ENCODE measurements around the gene DNAH14.

DNA sequence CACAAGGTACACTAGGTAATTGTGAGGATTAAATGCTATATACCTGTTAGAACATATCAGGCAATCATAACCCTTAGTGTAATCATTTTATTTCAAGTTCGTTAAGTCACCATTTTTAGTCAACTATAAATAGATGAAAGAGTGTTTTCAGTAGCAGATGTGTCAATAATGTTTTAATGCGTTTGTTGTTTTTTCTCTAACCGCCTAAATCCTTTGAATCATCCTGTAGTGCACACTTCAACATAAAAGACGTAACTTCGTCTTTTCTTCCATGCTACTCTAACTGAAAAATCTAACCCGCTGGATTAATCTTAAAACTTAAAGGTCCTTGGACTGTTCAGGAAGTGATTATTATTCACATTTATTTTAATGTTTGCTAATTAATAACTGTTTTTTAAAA lies 505.6 kb downstream of the DNAH14 start:
- TF ChIP-seq, protein P1, sequence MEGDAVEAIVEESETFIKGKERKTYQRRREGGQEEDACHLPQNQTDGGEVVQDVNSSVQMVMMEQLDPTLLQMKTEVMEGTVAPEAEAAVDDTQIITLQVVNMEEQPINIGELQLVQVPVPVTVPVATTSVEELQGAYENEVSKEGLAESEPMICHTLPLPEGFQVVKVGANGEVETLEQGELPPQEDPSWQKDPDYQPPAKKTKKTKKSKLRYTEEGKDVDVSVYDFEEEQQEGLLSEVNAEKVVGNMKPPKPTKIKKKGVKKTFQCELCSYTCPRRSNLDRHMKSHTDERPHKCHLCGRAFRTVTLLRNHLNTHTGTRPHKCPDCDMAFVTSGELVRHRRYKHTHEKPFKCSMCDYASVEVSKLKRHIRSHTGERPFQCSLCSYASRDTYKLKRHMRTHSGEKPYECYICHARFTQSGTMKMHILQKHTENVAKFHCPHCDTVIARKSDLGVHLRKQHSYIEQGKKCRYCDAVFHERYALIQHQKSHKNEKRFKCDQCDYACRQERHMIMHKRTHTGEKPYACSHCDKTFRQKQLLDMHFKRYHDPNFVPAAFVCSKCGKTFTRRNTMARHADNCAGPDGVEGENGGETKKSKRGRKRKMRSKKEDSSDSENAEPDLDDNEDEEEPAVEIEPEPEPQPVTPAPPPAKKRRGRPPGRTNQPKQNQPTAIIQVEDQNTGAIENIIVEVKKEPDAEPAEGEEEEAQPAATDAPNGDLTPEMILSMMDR (IDR thresholded peaks at IDR 0.05): no peak
- no peak for TF ChIP-seq ZFX (IDR thresholded peaks at IDR 0.05; ENCODE audit: borderline replicate concordance)

All from 22Rv1 (cell line).